HG03439 (cell line): ENCODE measurements around the gene EPG5.

Experiments used
- ATAC-seq: cut with Tn5 transposase; IDR thresholded peaks from one replicate; pipeline ENCODE4 v1.9.1; 2021; ENCODE audit warnings: mild to moderate bottlenecking, moderate library complexity; ENCODE audit not compliant: unreplicated experiment

EPG5 gene

GRCh38 chr18:45923138-45923537 lies 44.0 kb downstream of the EPG5 start:
- no peak for ATAC-seq

GRCh38 chr18:45920367-45920766 lies 46.8 kb downstream of the EPG5 start:
- ATAC-seq = no peak

GRCh38 chr18:45916302-45916701 lies 50.8 kb downstream of the EPG5 start:
- ATAC-seq = no peak

- ATAC-seq = no peak
Measured at GRCh38 chr18:45913276-45913675, 53.9 kb downstream of the EPG5 start.

GRCh38 chr18:45910405-45911023 lies 56.6 kb downstream of the EPG5 start:
- no peak for ATAC-seq

DNA sequence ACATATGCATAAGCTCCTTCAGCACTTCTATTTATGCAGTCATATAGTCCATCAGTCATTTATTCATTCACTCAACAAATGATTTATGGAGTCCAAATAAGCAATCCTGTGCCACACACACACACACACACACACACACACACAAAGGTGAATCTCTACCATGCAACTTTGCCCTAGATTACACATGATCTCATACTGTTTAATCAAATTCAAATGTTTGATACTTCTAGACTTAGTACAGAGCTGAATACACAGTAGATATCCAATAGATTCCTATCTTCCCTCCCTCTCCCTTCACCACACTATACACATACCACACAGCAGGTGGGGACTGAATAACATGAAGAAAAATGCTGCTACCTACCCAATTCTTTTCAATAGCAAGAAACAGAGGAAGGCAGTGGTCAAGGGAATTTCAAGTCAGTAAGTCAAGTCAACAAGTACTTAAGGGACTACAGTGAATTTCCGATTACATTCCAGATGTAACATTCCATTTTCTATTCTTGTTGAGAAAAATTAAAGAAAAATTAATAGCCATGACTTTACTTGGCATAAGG lies 65.4 kb downstream of the EPG5 start:
- no peak for ATAC-seq

- no peak for ATAC-seq
Measured at GRCh38 chr18:45900623-45901022, 66.5 kb downstream of the EPG5 start.

GRCh38 chr18:45896991-45897390 lies 70.1 kb downstream of the EPG5 start:
- ATAC-seq = no peak

GRCh38 chr18:45896452-45896851 lies 70.7 kb downstream of the EPG5 start:
- no peak for ATAC-seq

GRCh38 chr18:45895339-45895738 lies 71.8 kb downstream of the EPG5 start:
- no peak for ATAC-seq

DNA sequence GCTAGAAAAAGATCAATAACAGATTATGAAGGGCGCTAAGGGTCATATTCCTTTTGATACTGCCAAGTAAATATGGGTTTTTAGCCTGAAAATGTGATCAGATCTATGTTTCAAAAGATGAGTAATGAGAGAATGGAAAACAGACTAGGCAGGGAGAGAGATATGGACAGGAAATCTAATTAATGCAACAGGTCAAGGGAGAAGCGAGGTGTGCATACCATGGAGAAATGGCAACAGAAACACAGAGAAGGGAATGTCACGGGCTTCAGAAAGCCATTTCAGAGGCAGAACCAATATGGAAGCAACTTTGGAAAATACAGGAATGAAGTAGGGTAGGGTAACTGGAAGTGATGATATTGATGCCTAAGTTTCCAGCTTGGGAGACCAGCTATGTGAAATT lies 72.3 kb downstream of the EPG5 start:
- no peak for ATAC-seq

- no peak for ATAC-seq
Measured at GRCh38 chr18:45891806-45892205, 75.3 kb downstream of the EPG5 start.

GRCh38 chr18:45890606-45891005 lies 76.5 kb downstream of the EPG5 start:
- no peak for ATAC-seq

GRCh38 chr18:45889419-45890064 lies 77.6 kb downstream of the EPG5 start:
- no peak for ATAC-seq

GRCh38 chr18:45887585-45887984 lies 79.5 kb downstream of the EPG5 start:
- ATAC-seq = no peak

DNA sequence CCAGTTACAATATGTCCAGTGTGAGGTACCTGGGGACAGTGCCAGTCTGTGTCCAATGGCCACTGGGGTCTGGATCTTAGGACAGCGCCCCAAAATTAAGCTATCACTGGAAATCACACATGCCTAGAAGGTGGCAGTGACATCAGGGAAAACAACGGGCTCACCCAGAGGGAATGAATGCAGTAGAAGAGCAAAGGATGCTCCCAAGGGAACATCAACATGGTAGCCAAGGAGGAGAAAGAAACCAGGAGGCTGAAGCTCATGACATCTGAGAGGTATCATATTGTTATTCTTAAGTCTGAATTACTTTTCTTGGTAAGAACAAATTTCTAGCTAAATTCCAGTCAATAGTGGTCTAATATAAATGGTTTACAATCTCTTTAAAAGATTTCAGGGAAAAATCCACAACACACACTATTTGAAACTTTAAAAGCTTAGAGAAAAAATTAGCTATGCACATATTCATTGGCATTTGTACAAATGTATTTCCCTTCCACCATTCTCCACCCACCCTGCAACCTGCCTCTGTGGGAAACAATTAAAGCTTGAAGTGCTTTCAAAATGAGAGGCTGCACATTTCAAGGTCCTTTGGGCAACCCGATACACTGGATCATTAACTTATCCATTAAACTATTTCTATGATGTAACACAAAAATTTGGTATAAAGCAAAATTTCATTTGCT lies 86.1 kb downstream of the EPG5 start:
- no peak for ATAC-seq

- peak; percentile 79 for ATAC-seq
Measured at GRCh38 chr18:45879681-45880655, 87.2 kb downstream of the EPG5 start.

DNA sequence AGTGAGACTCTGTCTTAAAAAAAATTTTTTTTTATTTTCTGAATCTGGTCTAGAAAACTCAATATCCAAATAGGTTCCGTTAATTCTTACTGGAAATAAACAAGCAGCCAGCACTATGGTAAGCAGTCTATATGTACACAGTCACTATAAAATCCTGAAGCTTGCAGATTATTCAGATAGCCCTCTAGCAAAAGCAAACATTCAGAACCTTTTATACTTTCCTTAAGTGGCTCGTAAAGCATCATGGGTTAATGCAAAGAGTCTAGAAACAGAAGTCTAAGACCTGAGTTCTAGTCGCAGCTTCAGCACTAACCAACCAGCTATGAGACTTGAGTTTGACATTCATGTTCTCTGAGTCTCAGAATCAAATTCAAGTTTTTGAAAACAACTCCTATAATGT lies 89.7 kb downstream of the EPG5 start:
- no peak for ATAC-seq

DNA sequence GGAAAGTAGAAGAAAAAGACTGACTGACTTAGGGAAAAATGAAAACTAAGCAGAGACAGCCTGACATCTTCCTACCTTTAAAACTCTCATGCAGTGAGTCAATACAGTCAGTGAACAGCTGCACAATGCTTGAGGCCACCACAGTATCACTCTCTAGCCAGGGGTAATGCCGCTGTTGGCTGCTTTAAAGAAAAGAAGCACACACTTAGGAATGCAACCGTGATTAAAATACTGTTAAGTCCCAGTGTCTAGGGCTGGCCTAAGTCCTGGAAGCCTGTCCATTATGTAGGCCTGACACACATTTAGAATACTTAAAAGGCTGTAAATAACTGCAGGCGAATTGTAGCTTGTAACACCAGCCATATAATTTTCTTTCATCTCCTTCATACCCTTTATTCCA lies 91.0 kb downstream of the EPG5 start:
- ATAC-seq = no peak

DNA sequence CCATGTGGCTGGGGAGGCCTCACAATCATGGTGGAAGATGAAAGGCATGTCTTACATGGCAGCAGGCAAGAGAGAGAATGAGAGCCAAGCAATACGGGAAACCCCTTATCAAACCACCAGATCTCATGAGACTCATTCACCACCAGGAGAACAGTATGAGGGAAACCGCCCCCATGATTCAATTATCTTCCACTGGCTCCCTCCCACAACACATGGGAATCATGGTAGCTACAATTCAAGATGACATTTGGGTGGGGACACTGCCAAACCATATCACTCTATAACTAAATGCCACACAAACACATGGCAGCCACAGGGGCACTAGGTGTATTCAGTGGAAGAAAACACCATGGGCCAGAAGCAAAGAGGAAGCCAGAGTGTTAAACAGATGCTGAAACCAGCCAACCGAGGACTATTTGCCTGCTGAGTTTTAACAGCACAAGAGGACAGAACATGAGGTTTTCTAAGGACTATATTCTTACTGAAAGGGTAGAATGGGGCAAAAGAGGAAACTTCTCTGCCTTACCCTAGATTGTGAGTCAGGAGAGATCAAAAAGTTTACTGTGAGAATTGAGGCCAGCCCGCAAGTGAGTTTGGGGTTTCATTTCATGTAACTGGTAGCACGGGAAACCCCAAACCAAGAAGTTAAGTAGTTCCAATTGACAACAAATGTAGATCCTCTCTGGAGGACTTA lies 92.5 kb downstream of the EPG5 start:
- ATAC-seq = peak; percentile 87
